ENCODE results near the gene TBC1D19.

GRCh38 chr4:26566133-26566532 lies 17.8 kb upstream of the TBC1D19 start:
- TF ChIP-seq GLIS3 (CRISPR knock-in tag; IDR thresholded peaks at IDR 0.05) (no peak), TSHZ2 (CRISPR knock-in tag; IDR thresholded peaks at IDR 0.05) (no peak)
